ENCODE measurements around the gene TMEM260.

TMEM260 gene

GRCh38 chr14:56598519-56598918, 18.9 kb downstream of the TMEM260 start:
- TF ChIP-seq ZFP3 (CRISPR knock-in tag; IDR thresholded peaks at IDR 0.05): no peak
- no peak for TF ChIP-seq PPARA (CRISPR knock-in tag; IDR thresholded peaks at IDR 0.05; ENCODE audit: borderline replicate concordance)
- TF ChIP-seq BACH2 (CRISPR knock-in tag; IDR thresholded peaks at IDR 0.05; ENCODE audit: borderline replicate concordance): no peak
- no peak for TF ChIP-seq TOX (CRISPR knock-in tag; IDR thresholded peaks at IDR 0.05; ENCODE audit: borderline replicate concordance)
- no peak for TF ChIP-seq CREB5 (CRISPR knock-in tag; IDR thresholded peaks at IDR 0.05; ENCODE audit: low read depth)
- TF ChIP-seq TCF4 (CRISPR knock-in tag; IDR thresholded peaks at IDR 0.05; ENCODE audit: borderline replicate concordance): no peak
- TF ChIP-seq ESRRG (CRISPR knock-in tag; IDR thresholded peaks at IDR 0.05): no peak
- no peak for TF ChIP-seq CSRNP3 (CRISPR knock-in tag; IDR thresholded peaks at IDR 0.05)
- TF ChIP-seq OSR1 (CRISPR knock-in tag; IDR thresholded peaks at IDR 0.05): no peak
- no peak for TF ChIP-seq POU6F1 (CRISPR knock-in tag; IDR thresholded peaks at IDR 0.05; ENCODE audit: borderline replicate concordance, low read depth)
- no peak for TF ChIP-seq ZC3H10 (CRISPR knock-in tag; IDR thresholded peaks at IDR 0.05)
- no peak for ATAC-seq

DNA sequence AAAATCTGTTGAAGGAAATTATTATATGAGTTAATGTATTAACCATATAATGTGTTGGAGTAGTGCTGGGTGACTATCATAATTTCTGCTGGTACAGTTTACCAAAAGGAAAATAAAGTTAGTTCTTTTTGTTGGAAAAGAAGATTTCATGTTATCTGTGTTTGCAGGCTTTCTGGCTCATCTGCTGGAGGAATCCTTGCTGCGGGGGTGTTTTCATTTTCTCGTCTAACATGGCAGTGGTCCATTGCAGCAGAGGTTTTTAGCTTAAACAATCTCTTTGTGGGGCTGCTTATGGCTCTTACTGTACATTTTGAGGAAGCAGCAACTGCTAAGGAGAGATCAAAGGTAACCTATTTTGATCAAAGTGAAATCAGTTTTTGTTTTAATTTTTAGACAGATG, 24.1 kb downstream of the TMEM260 start:
- TF ChIP-seq TCF4 (CRISPR knock-in tag; IDR thresholded peaks at IDR 0.05; ENCODE audit: borderline replicate concordance) (no peak), PPARA (CRISPR knock-in tag; IDR thresholded peaks at IDR 0.05; ENCODE audit: borderline replicate concordance) (no peak), POU6F1 (CRISPR knock-in tag; IDR thresholded peaks at IDR 0.05; ENCODE audit: borderline replicate concordance, low read depth) (no peak), CSRNP3 (CRISPR knock-in tag; IDR thresholded peaks at IDR 0.05) (no peak), RARB (CRISPR knock-in tag; IDR thresholded peaks at IDR 0.05) (no peak), GLIS3 (CRISPR knock-in tag; IDR thresholded peaks at IDR 0.05) (no peak), ZC3H10 (CRISPR knock-in tag; IDR thresholded peaks at IDR 0.05) (no peak), ESRRG (CRISPR knock-in tag; IDR thresholded peaks at IDR 0.05) (no peak), ZNF70 (CRISPR knock-in tag; IDR thresholded peaks at IDR 0.05) (no peak), SNAI2 (CRISPR knock-in tag; IDR thresholded peaks at IDR 0.05) (no peak), ZFP30 (CRISPR knock-in tag; IDR thresholded peaks at IDR 0.05) (no peak), CREB5 (CRISPR knock-in tag; IDR thresholded peaks at IDR 0.05; ENCODE audit: low read depth) (no peak), TOX (CRISPR knock-in tag; IDR thresholded peaks at IDR 0.05; ENCODE audit: borderline replicate concordance) (no peak), ZNF8 (CRISPR knock-in tag; IDR thresholded peaks at IDR 0.05) (no peak), ISL1 (CRISPR knock-in tag; IDR thresholded peaks at IDR 0.05) (no peak), ZNF565 (CRISPR knock-in tag; conservative IDR thresholded peaks at IDR 0.05; ENCODE audit: low read depth) (no peak), OSR1 (CRISPR knock-in tag; IDR thresholded peaks at IDR 0.05) (no peak), BACH2 (CRISPR knock-in tag; IDR thresholded peaks at IDR 0.05; ENCODE audit: borderline replicate concordance) (no peak)
- TF ChIP-seq, protein P1, sequence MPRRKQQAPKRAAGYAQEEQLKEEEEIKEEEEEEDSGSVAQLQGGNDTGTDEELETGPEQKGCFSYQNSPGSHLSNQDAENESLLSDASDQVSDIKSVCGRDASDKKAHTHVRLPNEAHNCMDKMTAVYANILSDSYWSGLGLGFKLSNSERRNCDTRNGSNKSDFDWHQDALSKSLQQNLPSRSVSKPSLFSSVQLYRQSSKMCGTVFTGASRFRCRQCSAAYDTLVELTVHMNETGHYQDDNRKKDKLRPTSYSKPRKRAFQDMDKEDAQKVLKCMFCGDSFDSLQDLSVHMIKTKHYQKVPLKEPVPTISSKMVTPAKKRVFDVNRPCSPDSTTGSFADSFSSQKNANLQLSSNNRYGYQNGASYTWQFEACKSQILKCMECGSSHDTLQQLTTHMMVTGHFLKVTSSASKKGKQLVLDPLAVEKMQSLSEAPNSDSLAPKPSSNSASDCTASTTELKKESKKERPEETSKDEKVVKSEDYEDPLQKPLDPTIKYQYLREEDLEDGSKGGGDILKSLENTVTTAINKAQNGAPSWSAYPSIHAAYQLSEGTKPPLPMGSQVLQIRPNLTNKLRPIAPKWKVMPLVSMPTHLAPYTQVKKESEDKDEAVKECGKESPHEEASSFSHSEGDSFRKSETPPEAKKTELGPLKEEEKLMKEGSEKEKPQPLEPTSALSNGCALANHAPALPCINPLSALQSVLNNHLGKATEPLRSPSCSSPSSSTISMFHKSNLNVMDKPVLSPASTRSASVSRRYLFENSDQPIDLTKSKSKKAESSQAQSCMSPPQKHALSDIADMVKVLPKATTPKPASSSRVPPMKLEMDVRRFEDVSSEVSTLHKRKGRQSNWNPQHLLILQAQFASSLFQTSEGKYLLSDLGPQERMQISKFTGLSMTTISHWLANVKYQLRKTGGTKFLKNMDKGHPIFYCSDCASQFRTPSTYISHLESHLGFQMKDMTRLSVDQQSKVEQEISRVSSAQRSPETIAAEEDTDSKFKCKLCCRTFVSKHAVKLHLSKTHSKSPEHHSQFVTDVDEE (CRISPR knock-in tag; IDR thresholded peaks at IDR 0.05): no peak
- ATAC-seq: no peak

Data from SK-N-SH treated with all-trans-retinoic acid at 6 μM for 48 hours (cell line).